GM23248 (cell line): ENCODE results near the gene HERC3. TPM values are rescaled to one million over a fixed set of nuclear protein-coding genes. Genes with fewer than 3 reads are reported as not detected.

Source experiments
- DNase-seq: peaks from one replicate; pipeline ENCODE4 v3.0.0-alpha.2; 2015
- H2AFZ ChIP-seq: fragments of 200-600 bp; sonication (generic); 2 replicates; pipeline ENCODE4 v1.6.1; 2016; ENCODE audit warnings: antibody characterized with exemption
- H3F3A ChIP-seq: fragments of 200-600 bp; sonication (generic); 2 replicates; pipeline ENCODE4 v1.6.1; 2016; ENCODE audit warnings: mild to moderate bottlenecking, antibody characterized with exemption, mixed run types; ENCODE audit not compliant: insufficient read depth
- H3K27ac ChIP-seq: fragments of 200-600 bp; sonication (generic); 2 replicates; pipeline ENCODE4 v1.5.1; 2016; ENCODE audit warnings: mild to moderate bottlenecking
- H3K27me3 ChIP-seq: fragments of 200-600 bp; sonication (generic); replicated peaks from 2 replicates; pipeline ENCODE4 v1.6.1; 2016; ENCODE audit warnings: mild to moderate bottlenecking; ENCODE audit not compliant: insufficient read depth
- H3K36me3 ChIP-seq: fragments of 200-600 bp; sonication (generic); 2 replicates; pipeline ENCODE4 v1.6.1; 2016; ENCODE audit warnings: low read depth, mild to moderate bottlenecking
- H3K4me1 ChIP-seq: fragments of 200-600 bp; sonication (generic); 2 replicates; pipeline ENCODE4 v1.6.1; 2016; ENCODE audit warnings: mild to moderate bottlenecking; ENCODE audit not compliant: insufficient read depth
- H3K4me2 ChIP-seq: fragments of 200-600 bp; sonication (generic); one replicate; pipeline ENCODE4 v1.6.1; 2016; ENCODE audit warnings: mild to moderate bottlenecking; ENCODE audit not compliant: unreplicated experiment
- H3K4me3 ChIP-seq: fragments of 200-600 bp; sonication (generic); 2 replicates; pipeline ENCODE4 v1.5.1; 2016; ENCODE audit warnings: mild to moderate bottlenecking
- H3K79me2 ChIP-seq: fragments of 200-600 bp; sonication (generic); 2 replicates; pipeline ENCODE4 v1.6.1; 2016; ENCODE audit warnings: mild to moderate bottlenecking; ENCODE audit not compliant: insufficient read depth
- H3K9ac ChIP-seq: fragments of 200-600 bp; sonication (generic); 2 replicates; pipeline ENCODE4 v1.6.1; 2016; ENCODE audit warnings: mild to moderate bottlenecking
- H3K9me2 ChIP-seq: fragments of 200-600 bp; sonication (generic); 2 replicates; pipeline ENCODE4 v1.6.1; 2016; ENCODE audit warnings: mixed run types, mild to moderate bottlenecking, moderate library complexity; ENCODE audit not compliant: insufficient read depth
- H3K9me3 ChIP-seq: fragments of 200-600 bp; sonication (generic); one replicate; pipeline ENCODE4 v1.6.1; 2017; ENCODE audit warnings: low read depth
- H4K20me1 ChIP-seq: fragments of 200-600 bp; sonication (generic); 2 replicates; pipeline ENCODE4 v1.6.0; 2016; ENCODE audit not compliant: insufficient read depth
- EZH2 ChIP-seq: fragments of 200-600 bp; sonication (generic); IDR thresholded peaks from 2 replicates; pipeline ENCODE4 v1.6.1; 2018; ENCODE audit warnings: antibody characterized with exemption, mild to moderate bottlenecking; ENCODE audit not compliant: insufficient read depth, poor library complexity, severe bottlenecking
- EZH2phosphoT487 ChIP-seq: fragments of 200-600 bp; sonication (generic); IDR thresholded peaks from 2 replicates; pipeline ENCODE4 v1.6.1; 2018; ENCODE audit warnings: antibody characterized with exemption, moderate library complexity, mild to moderate bottlenecking, low read depth; ENCODE audit not compliant: insufficient read depth
- WGBS, 2 experiments: methylation state at CpG; one replicate each; pipeline ENCODE4 v1.1.6; 2015 to 2017; ENCODE audit warnings: low lambda C conversion rate in 2 of 2, low coverage in 1 of 2; ENCODE audit errors: missing lambda C conversion rate in 2 of 2; 5-methylcytosine and 5-hydroxymethylcytosine counted together
- in situ Hi-C: fragments of 300-500 bp; cut with MboI; formaldehyde crosslinking; loops from 2 replicates; pipeline ENCODE4 v1.15.0; 2020
- polyA plus RNA-seq: library from polyadenylated mRNA; unstranded; fragments of >200 nt; fragmentation: Nextera tagmentation; extraction: Ambion mirVana; gene quantifications from 2 replicates; pipeline ENCODE4 v1.2.1, GENCODE V29; 2016
- total RNA-seq: library from RNA; depleted of rRNA; stranded (reverse); fragments of >200 nt; shearing (Covaris generic); gene quantifications from 2 replicates; pipeline ENCODE4 v1.2.3, GENCODE V29; 2014

HERC3 gene
- total and polyA plus RNA-seq, 2 experiments from 2014 or later: 25.8 to 27.6 TPM

GRCh38 chr4:88751258-88752075, 159.2 kb downstream of the HERC3 start:
- DNase-seq: no peak

GRCh38 chr4:88752076-88752463, 159.8 kb downstream of the HERC3 start:
- Histone ChIP-seq H3K9me2 (no peaks in the 10 kb centered on the region), H3K4me3 (no peak overlapping the region), H4K20me1 (no peaks in the 10 kb centered on the region), H3K9me3 (no peaks in the 10 kb centered on the region), H2AFZ (no peak overlapping the region), H3K9ac (no peak overlapping the region), H3K4me2 (no peak overlapping the region), H3K4me1 (peaks cover 5% of the 10 kb centered on the region; the same call in 1 of the 2 replicates), H3K36me3 (no peaks in the 10 kb centered on the region), H3K27me3 (no peaks in the 10 kb centered on the region), H3K27ac (no peak overlapping the region), H3K79me2 (no peaks in the 10 kb centered on the region), H3F3A (no peaks in the 10 kb centered on the region)
- no peak for TF ChIP-seq EZH2
- no peak for TF ChIP-seq EZH2phosphoT487
- in situ Hi-C loops: no loop called here
- WGBS, 2 experiments: 97 to 98% methylated on average over 4 of the region's 4 CpGs
- DNase-seq: no peak

More at GRCh38 chr4:88751258-88752075, 159.2 kb downstream of the HERC3 start:
- H4K20me1 ChIP-seq: no peaks in the 10 kb centered on the region
- no peak overlapping the region for H3K4me2 ChIP-seq
- TF ChIP-seq EZH2phosphoT487: no peak
- no peak for TF ChIP-seq EZH2
- no peaks in the 10 kb centered on the region for H3K9me2 ChIP-seq
- no peaks in the 10 kb centered on the region for H3F3A ChIP-seq
- no peaks in the 10 kb centered on the region for H3K9me3 ChIP-seq
- H2AFZ ChIP-seq: no peak overlapping the region
- in situ Hi-C loops: no loop called here
- no peaks in the 10 kb centered on the region for H3K79me2 ChIP-seq
- H3K36me3 ChIP-seq: no peaks in the 10 kb centered on the region
- H3K27me3 ChIP-seq: no peaks in the 10 kb centered on the region
- no peak overlapping the region for H3K27ac ChIP-seq
- H3K4me3 ChIP-seq: no peak overlapping the region
- H3K4me1 ChIP-seq: no peaks in the 10 kb centered on the region
- no peak overlapping the region for H3K9ac ChIP-seq
- WGBS, 2 experiments: 91 to 96% methylated on average over 7 of the region's 7 CpGs

GRCh38 chr4:88752754-88753153, 160.5 kb downstream of the HERC3 start:
- DNase-seq: no peak
- TF ChIP-seq EZH2phosphoT487 (no peak), EZH2 (no peak)

GRCh38 chr4:88753658-88754571, 161.6 kb downstream of the HERC3 start:
- no peak for DNase-seq
- in situ Hi-C loops: no loop called here

More at GRCh38 chr4:88752754-88753153, 160.5 kb downstream of the HERC3 start:
- H3K36me3 ChIP-seq: no peaks in the 10 kb centered on the region
- in situ Hi-C loops: no loop called here
- H2AFZ ChIP-seq: no peak overlapping the region
- no peak overlapping the region for H3K4me3 ChIP-seq
- H3K9me3 ChIP-seq: no peaks in the 10 kb centered on the region
- H3K27me3 ChIP-seq: no peaks in the 10 kb centered on the region
- peaks cover 8% of the 10 kb centered on the region; the same call in 1 of the 2 replicates for H3K4me1 ChIP-seq
- H3K79me2 ChIP-seq: no peaks in the 10 kb centered on the region
- no peak overlapping the region for H3K9ac ChIP-seq
- no peaks in the 10 kb centered on the region for H3F3A ChIP-seq
- H3K4me2 ChIP-seq: no peak overlapping the region
- no peaks in the 10 kb centered on the region for H3K9me2 ChIP-seq
- whole genome bisulfite sequencing, 2 experiments: 92 to 93% methylated on average over 2 of the region's 2 CpGs
- H3K27ac ChIP-seq: no peak overlapping the region
- H4K20me1 ChIP-seq: no peaks in the 10 kb centered on the region

More at GRCh38 chr4:88753658-88754571, 161.6 kb downstream of the HERC3 start:
- H3K27me3 ChIP-seq: no peaks in the 10 kb centered on the region
- no peaks in the 10 kb centered on the region for H4K20me1 ChIP-seq
- TF ChIP-seq EZH2 (no peak), EZH2phosphoT487 (no peak)
- H3K36me3 ChIP-seq: no peaks in the 10 kb centered on the region
- no peak overlapping the region for H3K4me3 ChIP-seq
- no peak overlapping the region for H3K9ac ChIP-seq
- WGBS, 2 experiments: 67 to 68% methylated on average over 7 of the region's 7 CpGs
- peaks cover 8% of the 10 kb centered on the region for H3K4me1 ChIP-seq
- H3K9me2 ChIP-seq: no peaks in the 10 kb centered on the region
- no peak overlapping the region for H2AFZ ChIP-seq
- H3K9me3 ChIP-seq: no peaks in the 10 kb centered on the region
- H3K79me2 ChIP-seq: no peaks in the 10 kb centered on the region
- H3K27ac ChIP-seq: no peak overlapping the region
- no peaks in the 10 kb centered on the region for H3F3A ChIP-seq
- H3K4me2 ChIP-seq: no peak overlapping the region
